Neural progenitor cell (in vitro differentiated cells): ENCODE measurements around the gene C19orf12. TPM values are rescaled to one million over a fixed set of nuclear protein-coding genes. Genes with fewer than 3 reads are reported as not detected.

Experiments used
- DNase-seq: peaks from one replicate; pipeline ENCODE4 v3.0.0-alpha.2; 2016; ENCODE audit warnings: low spot score
- H2AFZ ChIP-seq: fragments of 200-600 bp; sonication (generic); replicated peaks from 2 replicates; pipeline ENCODE4 v1.6.1; 2016; ENCODE audit warnings: antibody characterized with exemption
- H3F3A ChIP-seq: fragments of 200-600 bp; sonication (generic); 2 replicates; pipeline ENCODE4 v1.6.1; 2016; ENCODE audit warnings: antibody characterized with exemption, low read depth
- H3K27ac ChIP-seq: fragments of 200-600 bp; sonication (generic); 2 replicates; pipeline ENCODE4 v1.5.1; 2016; ENCODE audit warnings: mild to moderate bottlenecking
- H3K27me3 ChIP-seq: fragments of 200-600 bp; sonication (generic); 2 replicates; pipeline ENCODE4 v1.6.1; 2016; ENCODE audit warnings: mild to moderate bottlenecking, moderate library complexity
- H3K36me3 ChIP-seq: fragments of 200-600 bp; sonication (generic); 2 replicates; pipeline ENCODE4 v1.5.1; 2016
- H3K4me1 ChIP-seq: fragments of 200-600 bp; sonication (generic); 2 replicates; pipeline ENCODE4 v1.6.1; 2016; ENCODE audit warnings: mixed run types
- H3K4me2 ChIP-seq: fragments of 200-600 bp; sonication (generic); 2 replicates; pipeline ENCODE4 v1.6.1; 2016
- H3K4me3 ChIP-seq: fragments of 200-600 bp; sonication (generic); 2 replicates; pipeline ENCODE4 v1.5.1; 2016
- H3K79me2 ChIP-seq: fragments of 200-600 bp; sonication (generic); 2 replicates; pipeline ENCODE4 v1.6.1; 2016; ENCODE audit warnings: low read depth
- H3K9ac ChIP-seq: fragments of 200-600 bp; sonication (generic); 2 replicates; pipeline ENCODE4 v1.6.1; 2016
- H3K9me3 ChIP-seq: fragments of 200-600 bp; sonication (generic); 2 replicates; pipeline ENCODE4 v1.5.1; 2016; ENCODE audit warnings: low read depth
- H4K20me1 ChIP-seq: fragments of 200-600 bp; sonication (generic); 2 replicates; pipeline ENCODE4 v1.6.1; 2016; ENCODE audit warnings: low read depth
- H3K27ac Mint-ChIP-seq: 3 replicates; pipeline ENCODE4 v1.8.0; 2021; ENCODE audit warnings: mixed read lengths
- H3K27me3 Mint-ChIP-seq: 2 replicates; pipeline ENCODE4 v1.8.0; 2022; ENCODE audit warnings: low read depth, mild to moderate bottlenecking, inconsistent platforms, moderate library complexity, mixed read lengths; ENCODE audit not compliant: insufficient read depth
- H3K36me3 Mint-ChIP-seq: 3 replicates; pipeline ENCODE4 v1.8.0; 2021; ENCODE audit warnings: mixed read lengths
- H3K4me1 Mint-ChIP-seq: 3 replicates; pipeline ENCODE4 v1.8.0; 2021; ENCODE audit warnings: mixed read lengths
- H3K4me3 Mint-ChIP-seq: 3 replicates; pipeline ENCODE4 v1.8.0; 2021; ENCODE audit warnings: mild to moderate bottlenecking, moderate library complexity, mixed read lengths
- H3K9me3 Mint-ChIP-seq: 3 replicates; pipeline ENCODE4 v1.8.0; 2020; ENCODE audit warnings: mixed read lengths
- EZH2 ChIP-seq: fragments of 200-600 bp; sonication (generic); IDR thresholded peaks from 2 replicates; pipeline ENCODE4 v1.6.1; 2017; ENCODE audit warnings: antibody characterized with exemption, mild to moderate bottlenecking, moderate library complexity
- EZH2phosphoT487 ChIP-seq: fragments of 200-600 bp; sonication (generic); IDR thresholded peaks from 2 replicates; pipeline ENCODE4 v1.6.1; 2017; ENCODE audit warnings: antibody characterized with exemption
- total RNA-seq: library from RNA; depleted of rRNA; stranded (reverse); fragments of >200 nt; gene quantifications from 2 replicates; pipeline ENCODE4 v1.2.3, GENCODE V29; 2015; ENCODE audit warnings: low replicate concordance
- TF ChIP-seq, protein P1 (sequence below): fragments of 200-600 bp; sonication (generic); IDR thresholded peaks from 2 replicates; pipeline ENCODE4 v1.5.1; 2017; ENCODE audit warnings: antibody characterized with exemption, mild to moderate bottlenecking

Gene C19orf12
- total RNA-seq, 1 donor from 2014 or later, result 28.2 TPM

DNA sequence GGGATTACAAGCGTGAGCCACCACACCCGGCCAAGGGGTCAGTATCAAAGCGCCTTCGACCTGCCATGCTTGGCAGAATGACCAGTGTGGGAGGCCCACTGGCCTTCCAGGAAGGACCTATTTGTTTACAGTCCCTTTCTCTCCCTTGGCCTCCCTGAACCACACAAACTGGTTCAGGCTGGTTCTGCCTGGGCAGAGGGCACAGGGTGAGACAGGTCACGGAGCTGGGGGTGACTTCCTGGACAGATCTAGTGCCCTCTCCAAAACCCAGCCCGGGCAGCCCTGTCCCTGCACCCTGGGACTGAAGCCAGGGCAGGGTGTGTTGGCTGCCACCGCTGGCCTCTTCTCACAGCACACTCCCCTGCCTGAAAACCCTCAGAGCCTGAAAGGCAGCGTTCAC lies 38.5 kb downstream of the C19orf12 start:
- Histone ChIP-seq H4K20me1 (peaks cover under 1% of the 10 kb centered on the region), H3K9ac (no peak overlapping the region), H3K4me2 (no peak overlapping the region), H3F3A (no peaks in the 10 kb centered on the region), H3K27me3 (no peaks in the 10 kb centered on the region), H3K9me3 (no peaks in the 10 kb centered on the region), H2AFZ (no peak overlapping the region), H3K79me2 (no peaks in the 10 kb centered on the region), H3K27ac (no peak overlapping the region), H3K4me1 (no peaks in the 10 kb centered on the region), H3K4me3 (no peak overlapping the region), H3K36me3 (no peaks in the 10 kb centered on the region)
- DNase-seq, result no peak
- Mint-ChIP-seq H3K4me1 (peaks cover 12% of the 10 kb centered on the region), H3K36me3 (no peaks in the 10 kb centered on the region), H3K27me3 (peaks cover 10% of the 10 kb centered on the region), H3K27ac (peak overlapping the region; percentile 14), H3K9me3 (no peaks in the 10 kb centered on the region), H3K4me3 (no peak overlapping the region)
- TF ChIP-seq, protein P1, sequence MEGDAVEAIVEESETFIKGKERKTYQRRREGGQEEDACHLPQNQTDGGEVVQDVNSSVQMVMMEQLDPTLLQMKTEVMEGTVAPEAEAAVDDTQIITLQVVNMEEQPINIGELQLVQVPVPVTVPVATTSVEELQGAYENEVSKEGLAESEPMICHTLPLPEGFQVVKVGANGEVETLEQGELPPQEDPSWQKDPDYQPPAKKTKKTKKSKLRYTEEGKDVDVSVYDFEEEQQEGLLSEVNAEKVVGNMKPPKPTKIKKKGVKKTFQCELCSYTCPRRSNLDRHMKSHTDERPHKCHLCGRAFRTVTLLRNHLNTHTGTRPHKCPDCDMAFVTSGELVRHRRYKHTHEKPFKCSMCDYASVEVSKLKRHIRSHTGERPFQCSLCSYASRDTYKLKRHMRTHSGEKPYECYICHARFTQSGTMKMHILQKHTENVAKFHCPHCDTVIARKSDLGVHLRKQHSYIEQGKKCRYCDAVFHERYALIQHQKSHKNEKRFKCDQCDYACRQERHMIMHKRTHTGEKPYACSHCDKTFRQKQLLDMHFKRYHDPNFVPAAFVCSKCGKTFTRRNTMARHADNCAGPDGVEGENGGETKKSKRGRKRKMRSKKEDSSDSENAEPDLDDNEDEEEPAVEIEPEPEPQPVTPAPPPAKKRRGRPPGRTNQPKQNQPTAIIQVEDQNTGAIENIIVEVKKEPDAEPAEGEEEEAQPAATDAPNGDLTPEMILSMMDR, result no peak
- TF ChIP-seq EZH2phosphoT487, result no peak
- TF ChIP-seq EZH2, result no peak

DNA sequence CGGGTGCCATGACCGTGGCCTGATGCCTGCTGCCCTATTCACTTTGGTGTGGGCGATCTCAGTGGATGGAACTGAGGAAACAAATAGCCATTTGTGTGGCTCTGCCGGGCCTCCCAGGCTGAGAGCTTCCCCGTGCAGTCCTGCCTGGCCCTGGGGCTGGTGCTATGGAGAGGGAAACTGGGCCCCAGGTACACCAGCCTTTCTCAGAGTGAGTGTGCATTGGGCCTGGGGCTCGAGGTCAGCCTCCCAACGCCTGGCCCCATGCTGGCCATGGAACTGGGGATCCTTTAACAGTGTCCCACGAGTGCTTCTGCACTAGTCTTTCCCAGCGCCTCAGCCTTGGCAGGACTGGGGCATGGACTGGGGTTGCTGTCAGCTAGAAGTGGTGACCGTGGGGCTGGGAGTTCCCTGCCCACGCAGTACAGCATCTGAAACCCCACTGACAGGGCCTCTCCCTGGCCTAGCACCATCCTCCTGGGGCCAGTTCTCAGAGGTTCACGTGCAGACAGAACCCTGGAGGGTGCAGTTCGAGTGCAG lies 39.3 kb downstream of the C19orf12 start:
- H3K9me3 ChIP-seq, result no peaks in the 10 kb centered on the region
- H3F3A ChIP-seq, result no peaks in the 10 kb centered on the region
- no peaks in the 10 kb centered on the region for H3K36me3 ChIP-seq
- no peak overlapping the region for H3K9ac ChIP-seq
- TF ChIP-seq EZH2 (no peak), EZH2phosphoT487 (no peak)
- TF ChIP-seq, protein P1, result no peak
- Mint-ChIP-seq H3K27me3 (peaks cover 14% of the 10 kb centered on the region), H3K4me1 (peaks cover 15% of the 10 kb centered on the region), H3K9me3 (no peaks in the 10 kb centered on the region), H3K36me3 (peaks cover 5% of the 10 kb centered on the region), H3K27ac (no peak overlapping the region), H3K4me3 (no peak overlapping the region)
- DNase-seq, result no peak
- no peaks in the 10 kb centered on the region for H4K20me1 ChIP-seq
- no peaks in the 10 kb centered on the region for H3K4me1 ChIP-seq
- H3K4me3 ChIP-seq, result no peak overlapping the region
- no peaks in the 10 kb centered on the region for H3K27me3 ChIP-seq
- no peak overlapping the region for H3K27ac ChIP-seq
- no peak overlapping the region for H3K4me2 ChIP-seq
- no peak overlapping the region for H2AFZ ChIP-seq
- H3K79me2 ChIP-seq, result no peaks in the 10 kb centered on the region

DNA sequence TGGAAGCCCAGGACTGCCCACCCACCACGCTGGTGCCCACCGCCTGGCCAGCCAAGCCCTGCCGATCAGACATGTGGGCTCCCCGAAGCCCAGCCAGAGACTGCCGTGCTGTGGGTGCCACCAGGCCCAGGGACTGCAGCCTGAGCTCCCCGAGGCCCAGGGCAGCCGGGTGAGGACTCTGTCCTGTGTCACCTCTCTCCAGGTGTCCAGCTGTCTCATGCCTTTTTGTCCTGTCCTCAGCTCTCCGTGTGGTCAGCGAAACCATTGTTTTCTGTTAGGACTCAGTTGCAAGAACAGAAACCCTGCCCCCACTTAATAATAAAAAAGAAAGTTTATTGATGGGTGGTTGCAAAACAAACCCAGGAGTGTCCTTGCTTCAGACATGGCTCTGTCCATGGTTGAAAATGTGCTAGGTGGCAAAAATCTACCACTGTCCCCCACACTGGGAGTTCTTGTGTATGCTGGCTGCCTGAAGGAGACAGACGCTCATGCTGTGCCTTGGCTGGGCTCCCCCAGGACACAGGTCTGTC lies 39.9 kb downstream of the C19orf12 start:
- Histone ChIP-seq H3K27me3 (no peaks in the 10 kb centered on the region), H4K20me1 (no peaks in the 10 kb centered on the region), H3K4me2 (no peak overlapping the region), H3K27ac (no peak overlapping the region), H3K9me3 (no peaks in the 10 kb centered on the region), H3K9ac (no peak overlapping the region), H2AFZ (no peak overlapping the region), H3K4me1 (no peaks in the 10 kb centered on the region), H3K4me3 (no peak overlapping the region), H3F3A (no peaks in the 10 kb centered on the region), H3K79me2 (no peaks in the 10 kb centered on the region), H3K36me3 (no peaks in the 10 kb centered on the region)
- no peak overlapping the region for H3K4me3 Mint-ChIP-seq
- TF ChIP-seq, protein P1, result no peak
- no peak for TF ChIP-seq EZH2phosphoT487
- no peak for TF ChIP-seq EZH2
- H3K4me1 Mint-ChIP-seq, result peaks cover 15% of the 10 kb centered on the region
- no peaks in the 10 kb centered on the region for H3K9me3 Mint-ChIP-seq
- DNase-seq, result no peak
- H3K27ac Mint-ChIP-seq, result no peak overlapping the region
- H3K27me3 Mint-ChIP-seq, result peaks cover 14% of the 10 kb centered on the region
- H3K36me3 Mint-ChIP-seq, result peaks cover 5% of the 10 kb centered on the region
